GM19452 (cell line): Measurements from ENCODE around the gene ANKHD1.

Experiments
- ATAC-seq: cut with Tn5 transposase; IDR thresholded peaks from one replicate; pipeline ENCODE4 v1.9.1; 2021; ENCODE audit not compliant: unreplicated experiment

Gene ANKHD1

DNA sequence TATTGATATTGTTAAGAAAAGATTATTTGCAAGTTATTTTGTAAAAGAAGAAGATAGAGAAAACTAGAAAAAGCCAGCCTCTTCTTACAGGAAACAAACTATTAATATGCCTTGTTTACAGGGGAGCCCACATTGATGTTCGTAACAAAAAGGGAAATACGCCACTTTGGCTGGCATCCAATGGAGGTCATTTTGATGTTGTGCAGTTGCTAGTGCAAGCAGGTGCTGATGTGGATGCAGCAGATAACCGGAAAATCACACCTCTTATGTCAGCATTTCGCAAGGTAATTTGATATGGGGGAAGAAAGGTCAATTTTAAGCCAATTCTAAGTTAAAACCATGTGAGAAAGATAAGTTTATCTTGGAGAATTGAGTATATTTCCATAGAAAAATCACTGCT is 108.3 kb downstream of the ANKHD1 start:
- ATAC-seq, result no peak

GRCh38 chr5:140513124-140513523 is 111.5 kb downstream of the ANKHD1 start:
- no peak for ATAC-seq

GRCh38 chr5:140524003-140524402 is 122.4 kb downstream of the ANKHD1 start:
- ATAC-seq, result no peak

DNA sequence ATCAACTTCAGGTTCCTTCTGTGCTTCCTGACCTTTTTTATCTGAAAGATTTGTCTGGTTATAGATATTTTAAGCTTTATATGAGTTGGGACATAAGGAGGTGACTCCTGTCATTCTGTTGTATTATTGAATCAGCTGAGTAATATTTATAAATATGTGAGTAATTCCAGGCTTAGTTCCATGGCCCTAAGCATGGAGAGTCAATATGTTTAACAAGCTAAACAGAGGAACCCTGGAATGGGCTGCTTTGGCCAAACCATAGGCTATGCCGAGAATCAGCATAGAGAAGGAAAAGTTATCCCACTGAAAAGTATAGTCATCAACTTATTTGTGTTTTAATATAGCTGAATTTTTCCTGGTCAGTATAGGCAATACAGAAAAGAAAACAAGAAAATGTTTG is 138.6 kb downstream of the ANKHD1 start:
- no peak for ATAC-seq

- no peak for ATAC-seq
Measured at GRCh38 chr5:140542972-140543371, 141.3 kb downstream of the ANKHD1 start.

- no peak for ATAC-seq
Measured at GRCh38 chr5:140544986-140545385, 143.4 kb downstream of the ANKHD1 start.

- no peak for ATAC-seq
Measured at GRCh38 chr5:140545606-140546005, 144.0 kb downstream of the ANKHD1 start.

DNA sequence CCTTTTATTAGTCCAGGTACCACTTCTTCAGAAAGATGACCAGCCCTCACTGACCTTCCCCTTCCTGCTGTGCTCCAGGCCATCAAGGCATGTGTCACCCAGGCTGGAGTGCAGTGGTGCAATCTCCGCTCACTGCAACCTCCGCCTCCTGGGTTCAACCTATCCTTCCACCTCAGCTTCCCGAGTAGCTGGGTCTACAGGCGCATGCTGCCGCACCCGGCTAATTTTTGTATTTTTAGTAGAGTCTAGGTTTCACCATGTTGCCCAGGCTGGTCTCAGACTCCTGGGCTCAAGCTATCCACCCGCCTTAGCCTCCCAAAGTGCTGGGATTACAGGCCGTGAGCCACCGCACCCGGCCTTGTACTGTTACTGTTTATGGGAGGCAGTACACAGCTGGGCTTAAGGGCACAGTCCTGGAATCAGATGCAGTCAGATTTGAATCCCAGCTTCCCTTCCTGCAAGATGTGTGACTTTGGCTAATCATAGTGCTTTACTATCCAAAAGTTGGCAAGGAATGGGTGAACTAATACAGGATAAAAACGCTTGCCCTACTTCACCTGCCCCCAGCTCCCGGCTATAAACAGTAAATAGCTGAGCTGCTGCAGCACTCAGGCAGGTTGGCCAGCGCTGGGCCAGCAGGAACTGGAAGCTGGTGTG is 145.3 kb downstream of the ANKHD1 start:
- no peak for ATAC-seq

- peak; percentile 98 for ATAC-seq
Measured at GRCh38 chr5:140547508-140548299, 146.1 kb downstream of the ANKHD1 start, which contains the start of gene EIF4EBP3. TSS of gene EIF4EBP3 (plus strand) at chr5:140547662. CDS start at chr5:140547738, 76 bp downstream.

DNA sequence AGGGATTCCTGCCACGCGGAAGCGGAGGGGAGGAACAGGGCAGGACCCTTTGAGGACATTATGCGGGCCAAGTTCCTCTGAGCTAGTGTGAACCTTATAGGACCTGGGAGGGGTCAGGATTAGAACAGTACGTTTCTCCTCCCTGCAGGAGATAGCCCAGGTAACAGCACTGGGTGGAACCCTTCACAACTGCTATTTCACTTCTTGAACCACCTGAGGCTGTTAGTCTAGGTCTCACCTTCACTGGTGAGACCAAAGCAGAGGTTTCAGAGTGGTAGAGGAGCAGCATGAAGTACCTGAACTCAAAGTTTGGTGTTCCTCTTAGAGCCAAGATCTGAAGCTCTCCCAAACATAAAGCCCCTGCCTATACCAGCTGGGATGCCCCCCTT is 146.7 kb downstream of the ANKHD1 start:
- no peak for ATAC-seq

- ATAC-seq, result no peak
Measured at GRCh38 chr5:140548791-140549190, 147.2 kb downstream of the ANKHD1 start.

DNA sequence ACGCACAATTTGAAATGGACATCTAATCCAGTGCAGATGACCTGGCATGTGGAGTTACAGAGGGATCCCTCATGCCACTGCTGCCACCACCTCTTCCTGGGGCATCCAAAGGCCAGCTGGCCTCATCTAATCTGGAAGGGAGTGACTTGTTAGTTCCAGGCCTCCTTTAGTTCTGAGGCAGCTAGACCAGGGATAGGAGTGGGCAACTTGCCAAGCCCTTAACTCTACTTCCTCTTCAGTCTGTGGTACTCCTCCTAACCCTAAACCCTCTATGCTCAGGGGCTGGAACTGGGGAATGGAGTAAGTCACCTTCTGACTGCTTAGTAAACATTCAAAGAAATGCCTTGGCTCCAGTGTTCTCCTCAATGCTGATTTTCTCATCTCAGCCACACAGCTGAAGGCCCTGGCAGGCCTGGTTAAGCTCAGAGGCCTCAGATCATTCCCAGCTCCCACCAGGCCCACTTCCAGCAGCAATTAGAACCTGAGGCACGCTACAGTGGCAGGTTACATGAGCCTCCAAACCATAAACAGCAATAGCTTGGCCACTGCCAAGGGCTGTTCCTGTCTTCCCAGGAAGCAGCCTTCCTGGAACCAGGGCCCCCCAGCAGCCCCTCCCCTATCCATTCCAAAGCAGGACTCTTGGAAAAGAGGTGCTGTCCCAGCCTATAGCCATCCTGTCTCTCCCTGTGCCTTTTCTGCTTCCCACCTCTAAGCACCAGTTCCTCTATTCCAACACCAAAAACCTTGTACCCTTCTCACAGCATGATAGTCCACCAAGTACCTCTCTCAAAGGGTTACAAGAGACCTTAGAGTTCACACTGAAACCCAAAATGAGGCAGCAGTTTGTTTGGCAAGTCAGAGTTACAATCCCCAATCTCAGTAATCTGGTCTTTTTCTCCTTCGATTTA is 147.9 kb downstream of the ANKHD1 start:
- ATAC-seq, result no peak

DNA sequence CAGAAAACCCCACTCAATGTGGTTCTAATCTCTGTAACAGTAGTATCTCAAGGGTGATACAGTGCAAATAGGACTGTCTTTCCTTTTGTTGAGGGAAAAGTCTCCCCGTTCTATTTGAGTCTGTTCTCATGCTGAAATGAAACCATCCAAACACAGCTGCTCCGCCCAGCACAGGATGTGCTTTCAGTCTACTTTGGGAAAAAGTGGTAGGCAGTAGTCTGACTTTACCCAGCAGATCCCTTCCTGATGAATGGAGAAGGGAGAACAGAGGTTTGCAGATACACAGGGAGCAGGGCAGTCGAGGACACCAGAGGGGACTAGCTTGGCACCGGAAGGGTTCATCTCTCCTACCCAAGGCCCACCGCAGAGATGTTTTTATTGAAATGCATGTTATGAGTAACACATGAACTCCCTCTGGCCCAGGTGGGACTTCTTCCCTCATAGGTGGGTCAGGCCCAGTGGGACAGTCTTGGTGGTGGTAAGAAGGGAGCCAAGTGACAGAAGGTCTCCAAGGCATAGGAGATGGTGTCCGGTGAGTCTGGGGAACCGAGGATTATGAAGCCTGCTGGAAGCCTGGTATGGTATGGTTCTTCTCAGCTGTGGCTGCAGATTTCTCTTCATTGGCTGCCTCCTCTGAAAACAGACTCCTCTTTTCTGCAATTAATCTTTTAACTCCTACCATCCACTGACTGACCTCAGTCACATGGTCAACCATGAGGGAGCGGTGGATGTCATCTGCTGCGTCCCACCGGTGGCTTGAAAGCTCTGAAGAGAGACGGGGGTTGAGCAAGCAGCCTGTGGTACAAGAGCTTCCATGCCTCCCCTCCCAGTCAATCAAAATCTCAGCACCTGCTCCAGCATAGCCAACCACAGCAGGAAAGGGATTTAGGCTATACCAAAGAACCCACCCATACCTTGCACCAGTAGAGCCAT is 148.8 kb downstream of the ANKHD1 start:
- no peak for ATAC-seq

GRCh38 chr5:140551872-140552271 is 150.2 kb downstream of the ANKHD1 start:
- no peak for ATAC-seq

- ATAC-seq, result no peak
Measured at GRCh38 chr5:140553657-140554056, 152.0 kb downstream of the ANKHD1 start.

GRCh38 chr5:140554454-140554853 is 152.8 kb downstream of the ANKHD1 start:
- no peak for ATAC-seq

- ATAC-seq, result no peak
Measured at GRCh38 chr5:140555747-140556312, 154.2 kb downstream of the ANKHD1 start.

GRCh38 chr5:140556438-140556837 is 154.8 kb downstream of the ANKHD1 start:
- ATAC-seq, result no peak

DNA sequence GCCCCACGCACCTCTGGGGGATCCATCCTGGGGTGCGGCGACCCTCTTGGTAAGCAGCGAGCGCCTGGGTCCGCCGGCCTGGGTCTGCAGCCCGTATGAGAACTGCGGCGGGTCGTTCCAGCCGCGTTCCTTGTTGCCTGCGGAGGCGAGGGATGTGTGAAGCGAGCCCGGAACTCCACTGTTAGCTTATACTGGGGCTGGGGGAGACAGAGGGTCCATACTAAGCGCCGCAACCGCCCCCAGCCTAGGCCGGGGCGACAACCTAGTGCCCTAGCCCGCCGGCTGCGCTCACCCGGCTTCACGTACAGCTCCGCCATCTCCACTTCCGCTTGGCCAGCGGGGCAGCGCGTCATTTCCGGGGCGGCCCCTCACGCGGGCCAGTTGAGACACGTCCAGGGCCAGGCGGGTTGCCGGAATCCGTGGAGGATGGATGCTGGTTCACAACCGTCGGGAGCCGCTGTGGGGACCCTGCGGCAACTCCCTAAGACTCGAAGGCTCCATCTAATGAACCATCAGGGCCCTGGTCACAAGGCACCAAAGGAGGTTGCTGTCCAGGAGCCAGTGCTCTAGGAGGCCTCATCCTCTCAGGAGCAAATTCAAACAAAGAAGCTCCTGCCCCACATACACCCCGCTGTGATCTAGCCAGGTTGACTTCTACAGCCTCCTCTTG is 155.6 kb downstream of the ANKHD1 start, which contains the start of gene SRA1:
Gene SRA1 (minus strand): TSS at position 338 of the 670 bp plus-strand sequence. CDS start 21 bp downstream, at position 317.
- ATAC-seq, result peak; percentile 95
